ENCODE results near the gene GPR137.

The GPR137 gene

GRCh38 chr11:64287676-64288352 lies 2.2 kb downstream of the GPR137 start:
- DNase-seq: no peak

- no peak for DNase-seq
Observed at GRCh38 chr11:64288353-64288750, 2.7 kb downstream of the GPR137 start.

- no peak for DNase-seq
Observed at GRCh38 chr11:64289002-64289564, 3.4 kb downstream of the GPR137 start.

GRCh38 chr11:64290352-64291261 lies 5.0 kb downstream of the GPR137 start:
- no peak for DNase-seq

- no peak for DNase-seq
Observed at GRCh38 chr11:64291262-64291751, 5.7 kb downstream of the GPR137 start, which contains the start of gene KCNK4. Gene KCNK4 (plus strand): TSS chr11:64291302. CDS start chr11:64293019, 1,717 bp downstream.

GRCh38 chr11:64291752-64292459 lies 6.3 kb downstream of the GPR137 start:
- no peak for DNase-seq

- DNase-seq: no peak
Observed at GRCh38 chr11:64292460-64293254, 7.0 kb downstream of the GPR137 start.

- no peak for DNase-seq
Observed at GRCh38 chr11:64294774-64295173, 9.1 kb downstream of the GPR137 start.

GRCh38 chr11:64295760-64296159 lies 10.1 kb downstream of the GPR137 start:
- DNase-seq: no peak

GRCh38 chr11:64296236-64296635 lies 10.6 kb downstream of the GPR137 start:
- DNase-seq: no peak

- DNase-seq: no peak
Observed at GRCh38 chr11:64296830-64297698, 11.4 kb downstream of the GPR137 start.

- no peak for DNase-seq
Observed at GRCh38 chr11:64297699-64298358, 12.2 kb downstream of the GPR137 start.

GRCh38 chr11:64298966-64299846 lies 13.6 kb downstream of the GPR137 start:
- no peak for DNase-seq

GRCh38 chr11:64299847-64300648 lies 14.4 kb downstream of the GPR137 start, which contains the start of gene CATSPERZ:
Gene CATSPERZ (plus strand): TSS chr11:64300358. CDS start chr11:64300411, 53 bp downstream.
- DNase-seq: no peak

GRCh38 chr11:64303109-64304031 lies 17.7 kb downstream of the GPR137 start:
- DNase-seq: no peak

GRCh38 chr11:64304032-64304315 lies 18.3 kb downstream of the GPR137 start:
- DNase-seq: no peak

- peak; percentile 89 for DNase-seq
Observed at GRCh38 chr11:64304316-64305072, 18.8 kb downstream of the GPR137 start.

All from CD4-positive, alpha-beta T cell treated with Interleukin-4 for 4 hours (primary cell).